SK-N-SH treated with all-trans-retinoic acid at 6 μM for 48 hours (cell line): Measurements from ENCODE around the gene CXCL14.

Experiments
- ATAC-seq: fragments of 200-7000 bp; cut with Tn5 transposase; 3 replicates; pipeline ENCODE4 v1.9.1; 2020; ENCODE audit warnings: mild to moderate bottlenecking, moderate library complexity
- ARNTL ChIP-seq: fragments of 450-650 bp; formaldehyde crosslinking; IDR thresholded peaks from 2 replicates; pipeline ENCODE4 v1.5.0; 2020; ENCODE audit warnings: low read depth, mild to moderate bottlenecking, moderate library complexity, borderline replicate concordance
- BACH2 ChIP-seq: fragments of 250-450 bp; sonication (Bioruptor Pico); IDR thresholded peaks from 2 replicates; pipeline ENCODE4 v1.9.0; 2021; ENCODE audit warnings: mild to moderate bottlenecking, borderline replicate concordance
- CREB5 ChIP-seq: fragments of 250-450 bp; sonication (Bioruptor Pico); IDR thresholded peaks from 2 replicates; pipeline ENCODE4 v1.5.1; 2020; ENCODE audit warnings: low read depth, mild to moderate bottlenecking, moderate library complexity
- CSDC2 ChIP-seq: fragments of 250-450 bp; sonication (Bioruptor Pico); IDR thresholded peaks from 2 replicates; pipeline ENCODE4 v1.5.0; 2020; ENCODE audit warnings: mild to moderate bottlenecking, moderate library complexity
- CSRNP3 ChIP-seq: fragments of 250-450 bp; sonication (Bioruptor Pico); IDR thresholded peaks from 2 replicates; pipeline ENCODE4 v1.5.1; 2021; ENCODE audit warnings: mild to moderate bottlenecking, moderate library complexity
- ESRRG ChIP-seq: fragments of 250-450 bp; sonication (Bioruptor Pico); IDR thresholded peaks from 2 replicates; pipeline ENCODE4 v1.6.1; 2021; ENCODE audit warnings: mild to moderate bottlenecking
- GLIS3 ChIP-seq: fragments of 250-450 bp; sonication (Bioruptor Pico); IDR thresholded peaks from 2 replicates; pipeline ENCODE4 v1.5.0; 2020; ENCODE audit warnings: mild to moderate bottlenecking, moderate library complexity
- ISL1 ChIP-seq: fragments of 250-450 bp; sonication (Bioruptor Pico); IDR thresholded peaks from 2 replicates; pipeline ENCODE4 v2.1.2; 2022; ENCODE audit warnings: mild to moderate bottlenecking, moderate library complexity
- OSR1 ChIP-seq: fragments of 250-450 bp; sonication (Bioruptor Pico); IDR thresholded peaks from 2 replicates; pipeline ENCODE4 v1.8.0; 2022; ENCODE audit warnings: moderate library complexity, mild to moderate bottlenecking, inconsistent platforms
- PATZ1 ChIP-seq: fragments of 250-450 bp; sonication (Bioruptor Pico); IDR thresholded peaks from 2 replicates; pipeline ENCODE4 v1.8.0; 2020; ENCODE audit warnings: mild to moderate bottlenecking, moderate library complexity, borderline replicate concordance
- POU6F1 ChIP-seq: fragments of 250-450 bp; sonication (Bioruptor Pico); IDR thresholded peaks from 2 replicates; pipeline ENCODE4 v1.8.0; 2021; ENCODE audit warnings: low read depth, mild to moderate bottlenecking, moderate library complexity, borderline replicate concordance
- PPARA ChIP-seq: fragments of 250-450 bp; sonication (Bioruptor Pico); IDR thresholded peaks from 2 replicates; pipeline ENCODE4 v1.5.0; 2020; ENCODE audit warnings: mild to moderate bottlenecking, borderline replicate concordance
- RARB ChIP-seq: fragments of 250-450 bp; sonication (Bioruptor Pico); IDR thresholded peaks from 2 replicates; pipeline ENCODE4 v1.8.0; 2021; ENCODE audit warnings: mild to moderate bottlenecking, moderate library complexity
- SNAI2 ChIP-seq: fragments of 250-450 bp; sonication (Bioruptor Pico); IDR thresholded peaks from 2 replicates; pipeline ENCODE4 v1.5.0; 2020; ENCODE audit warnings: mild to moderate bottlenecking, moderate library complexity
- TCF4 ChIP-seq: fragments of 250-450 bp; sonication (Bioruptor Pico); IDR thresholded peaks from 2 replicates; pipeline ENCODE4 v1.8.0; 2021; ENCODE audit warnings: mild to moderate bottlenecking, moderate library complexity, borderline replicate concordance
- TOX ChIP-seq: fragments of 250-450 bp; sonication (Bioruptor Pico); IDR thresholded peaks from 2 replicates; pipeline ENCODE4 v1.8.0; 2021; ENCODE audit warnings: mild to moderate bottlenecking, moderate library complexity, borderline replicate concordance
- TSHZ2 ChIP-seq: fragments of 250-450 bp; sonication (Bioruptor Pico); IDR thresholded peaks from 2 replicates; pipeline ENCODE4 v1.5.0; 2020; ENCODE audit warnings: mild to moderate bottlenecking, moderate library complexity
- ZC3H10 ChIP-seq: fragments of 250-450 bp; sonication (Bioruptor Pico); IDR thresholded peaks from 2 replicates; pipeline ENCODE4 v1.5.1; 2021; ENCODE audit warnings: mild to moderate bottlenecking, moderate library complexity
- ZFP3 ChIP-seq: fragments of 250-450 bp; sonication (Bioruptor Pico); IDR thresholded peaks from 2 replicates; pipeline ENCODE4 v1.5.0; 2020; ENCODE audit warnings: mild to moderate bottlenecking, moderate library complexity
- ZFP30 ChIP-seq: fragments of 450-650 bp; formaldehyde crosslinking; IDR thresholded peaks from 2 replicates; pipeline ENCODE4 v1.5.0; 2022; ENCODE audit warnings: mild to moderate bottlenecking, moderate library complexity
- ZNF565 ChIP-seq: fragments of 450-650 bp; formaldehyde crosslinking; conservative IDR thresholded peaks from 2 replicates; pipeline ENCODE4 v1.5.0; 2020; ENCODE audit warnings: low read depth, mild to moderate bottlenecking, moderate library complexity
- ZNF70 ChIP-seq: fragments of 450-650 bp; formaldehyde crosslinking; IDR thresholded peaks from 2 replicates; pipeline ENCODE4 v1.5.0; 2020; ENCODE audit warnings: mild to moderate bottlenecking, moderate library complexity
- ZNF8 ChIP-seq: fragments of 450-650 bp; formaldehyde crosslinking; IDR thresholded peaks from 2 replicates; pipeline ENCODE4 v1.5.0; 2020; ENCODE audit warnings: mild to moderate bottlenecking, moderate library complexity

The CXCL14 gene

GRCh38 chr5:135591277-135591676, 12.5 kb upstream of the CXCL14 start:
- no peak for TF ChIP-seq TOX (CRISPR knock-in tag)
- no peak for TF ChIP-seq ESRRG (CRISPR knock-in tag)
- no peak for TF ChIP-seq CSRNP3 (CRISPR knock-in tag)
- no peak for TF ChIP-seq GLIS3 (CRISPR knock-in tag)
- no peak for TF ChIP-seq TCF4 (CRISPR knock-in tag)
- no peak for TF ChIP-seq ZFP30 (CRISPR knock-in tag)
- TF ChIP-seq OSR1 (CRISPR knock-in tag), result no peak
- no peak for TF ChIP-seq TSHZ2 (CRISPR knock-in tag)
- TF ChIP-seq SNAI2 (CRISPR knock-in tag), result no peak
- no peak for TF ChIP-seq ISL1
- no peak for TF ChIP-seq PATZ1 (CRISPR knock-in tag)
- no peak for TF ChIP-seq CSDC2 (CRISPR knock-in tag)
- no peak for TF ChIP-seq ZNF565 (CRISPR knock-in tag)
- TF ChIP-seq PPARA (CRISPR knock-in tag), result no peak
- TF ChIP-seq ZNF8 (CRISPR knock-in tag), result no peak
- TF ChIP-seq RARB (CRISPR knock-in tag), result no peak
- TF ChIP-seq ARNTL, result no peak
- no peak for TF ChIP-seq POU6F1 (CRISPR knock-in tag)
- TF ChIP-seq ZNF70 (CRISPR knock-in tag), result no peak
- TF ChIP-seq, all 23 proteins: peak for 0
- no peak for ATAC-seq

GRCh38 chr5:135589152-135589551, 10.4 kb upstream of the CXCL14 start:
- TF ChIP-seq ZFP30 (CRISPR knock-in tag) (no peak), BACH2 (no peak), ZNF565 (CRISPR knock-in tag) (no peak), PPARA (CRISPR knock-in tag) (no peak), OSR1 (CRISPR knock-in tag) (no peak), ARNTL (no peak), PATZ1 (CRISPR knock-in tag) (no peak), ISL1 (no peak), TCF4 (CRISPR knock-in tag) (no peak), CREB5 (CRISPR knock-in tag) (no peak), TSHZ2 (CRISPR knock-in tag) (no peak), ZFP3 (no peak), CSDC2 (CRISPR knock-in tag) (no peak), RARB (CRISPR knock-in tag) (no peak), CSRNP3 (CRISPR knock-in tag) (no peak), ZC3H10 (CRISPR knock-in tag) (no peak), ZNF8 (CRISPR knock-in tag) (no peak), ZNF70 (CRISPR knock-in tag) (no peak), GLIS3 (CRISPR knock-in tag) (no peak)
- no peak for ATAC-seq
